ENCODE results near the gene BLTP3B. TPM values are rescaled to one million over a fixed set of nuclear protein-coding genes. Genes with fewer than 3 reads are reported as not detected.
A peak's percentile ranks its signal among the peaks of the same experiment; 100 is the strongest.

The BLTP3B gene
- total RNA-seq, 1 donor from 2014 or later: 21.9 TPM

DNA sequence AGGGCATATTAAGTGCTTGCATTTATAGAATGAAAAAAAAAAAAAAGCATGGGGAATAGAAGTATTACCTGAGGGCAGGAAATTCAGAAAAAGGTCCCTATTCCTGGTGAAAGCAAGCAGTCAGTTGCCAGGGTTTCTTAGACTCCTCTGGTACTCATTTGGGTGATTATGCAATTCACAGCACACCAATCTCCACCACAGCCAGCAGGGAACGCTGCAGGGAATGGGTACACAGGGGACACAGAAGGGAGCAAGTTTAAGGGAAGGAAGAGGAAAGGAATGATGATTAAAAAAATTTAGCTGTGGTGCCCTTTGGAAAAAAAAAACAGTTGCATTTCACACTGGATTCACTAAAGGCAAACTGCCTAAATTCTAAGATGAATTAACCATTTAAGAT is 14.2 kb downstream of the BLTP3B start:
- Histone ChIP-seq H3K4me1 (peaks cover 32% of the 10 kb centered on the region), H3K27ac (no peak overlapping the region), H3K4me3 (no peak overlapping the region), H3K36me3 (no peaks in the 10 kb centered on the region), H3K9me3 (no peaks in the 10 kb centered on the region), H3K27me3 (no peaks in the 10 kb centered on the region)
- no peak for DNase-seq (ENCODE audit: extremely low spot score in 2 of 2)
- TF ChIP-seq POLR2A (IDR thresholded peaks at IDR 0.05): no peak
- TF ChIP-seq POLR2AphosphoS5 (IDR thresholded peaks at IDR 0.05; ENCODE audit: insufficient read depth in 1 of 2, low read depth in 1 of 2): no peak
- TF ChIP-seq, protein P1, sequence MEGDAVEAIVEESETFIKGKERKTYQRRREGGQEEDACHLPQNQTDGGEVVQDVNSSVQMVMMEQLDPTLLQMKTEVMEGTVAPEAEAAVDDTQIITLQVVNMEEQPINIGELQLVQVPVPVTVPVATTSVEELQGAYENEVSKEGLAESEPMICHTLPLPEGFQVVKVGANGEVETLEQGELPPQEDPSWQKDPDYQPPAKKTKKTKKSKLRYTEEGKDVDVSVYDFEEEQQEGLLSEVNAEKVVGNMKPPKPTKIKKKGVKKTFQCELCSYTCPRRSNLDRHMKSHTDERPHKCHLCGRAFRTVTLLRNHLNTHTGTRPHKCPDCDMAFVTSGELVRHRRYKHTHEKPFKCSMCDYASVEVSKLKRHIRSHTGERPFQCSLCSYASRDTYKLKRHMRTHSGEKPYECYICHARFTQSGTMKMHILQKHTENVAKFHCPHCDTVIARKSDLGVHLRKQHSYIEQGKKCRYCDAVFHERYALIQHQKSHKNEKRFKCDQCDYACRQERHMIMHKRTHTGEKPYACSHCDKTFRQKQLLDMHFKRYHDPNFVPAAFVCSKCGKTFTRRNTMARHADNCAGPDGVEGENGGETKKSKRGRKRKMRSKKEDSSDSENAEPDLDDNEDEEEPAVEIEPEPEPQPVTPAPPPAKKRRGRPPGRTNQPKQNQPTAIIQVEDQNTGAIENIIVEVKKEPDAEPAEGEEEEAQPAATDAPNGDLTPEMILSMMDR (IDR thresholded peaks at IDR 0.05): no peak
- intact Hi-C loops (cut with DNase I): no loop called here

DNA sequence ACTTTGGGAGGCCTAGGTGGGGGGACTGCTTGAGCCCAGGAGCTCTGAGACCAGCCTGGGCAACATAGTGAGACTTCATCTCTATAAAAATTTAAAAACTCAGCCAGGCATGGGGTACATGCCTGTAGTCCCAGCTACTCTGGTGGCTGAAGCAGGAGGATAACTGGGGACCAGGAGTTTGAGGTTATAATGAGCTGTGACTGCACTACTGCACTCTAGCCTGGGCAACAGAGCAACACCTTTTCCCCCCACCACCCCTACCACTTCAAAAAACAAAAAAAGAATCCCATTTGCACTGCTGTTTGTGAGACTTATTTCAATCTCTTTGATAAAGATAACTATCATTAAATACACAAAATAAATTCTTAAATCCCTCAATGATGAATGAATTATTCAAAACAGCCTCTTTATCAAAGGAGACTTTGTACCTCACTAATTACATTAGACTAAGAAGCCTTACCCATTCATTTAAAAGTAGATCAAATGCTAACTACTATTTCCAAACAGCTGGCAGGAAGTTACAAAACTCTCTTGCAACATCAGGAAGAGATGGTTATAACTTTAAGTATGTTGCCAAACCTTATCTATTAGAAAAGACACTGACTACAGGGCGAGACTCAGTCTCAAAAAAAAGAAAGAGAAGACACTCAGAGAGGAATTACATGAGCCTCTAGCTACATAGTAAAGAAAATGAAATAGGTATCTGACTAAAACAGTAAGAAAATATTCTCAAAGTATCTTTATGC is 14.7 kb downstream of the BLTP3B start:
- Histone ChIP-seq H3K4me1 (peaks cover 38% of the 10 kb centered on the region), H3K27ac (no peak overlapping the region), H3K27me3 (no peaks in the 10 kb centered on the region), H3K9me3 (no peaks in the 10 kb centered on the region), H3K36me3 (no peaks in the 10 kb centered on the region), H3K4me3 (no peak overlapping the region)
- DNase-seq (ENCODE audit: extremely low spot score in 2 of 2): no peak
- intact Hi-C loops (cut with DNase I): no loop called here
- peak in 1 of 2 donors; percentile 72 for TF ChIP-seq POLR2AphosphoS5 (IDR thresholded peaks at IDR 0.05; ENCODE audit: insufficient read depth in 1 of 2, low read depth in 1 of 2)
- TF ChIP-seq, protein P1 (IDR thresholded peaks at IDR 0.05): no peak

DNA sequence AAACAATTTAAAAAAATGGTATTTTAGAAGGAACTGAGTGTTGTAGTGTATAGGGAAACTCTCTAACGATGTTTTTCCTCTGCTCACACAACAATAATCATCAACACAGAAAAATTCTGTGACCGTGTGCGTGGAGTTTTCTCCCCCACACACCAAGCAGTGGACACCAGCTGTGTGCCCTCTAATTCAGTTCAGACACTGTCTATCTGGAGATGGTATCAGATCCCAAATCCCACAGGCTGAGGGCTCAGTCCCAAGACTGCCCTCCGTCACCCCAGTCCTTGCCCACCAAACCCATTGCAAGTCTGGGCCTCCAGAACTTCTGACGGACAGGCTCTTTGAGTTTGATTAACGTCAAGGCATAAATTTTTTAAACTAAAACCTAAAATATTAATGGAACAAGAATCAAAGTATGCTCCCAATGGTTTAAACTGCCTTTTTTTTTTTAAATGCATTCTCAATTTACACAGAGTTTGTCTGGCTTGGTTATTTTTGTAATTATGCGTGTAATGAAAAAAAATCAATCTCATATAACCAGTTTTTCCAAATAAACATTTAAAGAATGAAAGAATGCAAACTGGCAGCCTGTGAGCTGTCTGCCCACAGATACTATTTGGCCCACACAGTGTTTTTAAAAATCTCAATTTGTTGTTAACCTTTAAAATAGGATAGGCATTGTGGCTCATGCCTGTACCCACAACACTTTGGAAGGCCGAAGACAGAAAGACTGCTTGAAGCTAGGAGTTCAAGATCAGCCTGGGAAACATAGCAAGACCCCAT is 19.2 kb downstream of the BLTP3B start:
- no peak for DNase-seq (ENCODE audit: extremely low spot score in 2 of 2)
- no peak for TF ChIP-seq POLR2AphosphoS5 (IDR thresholded peaks at IDR 0.05; ENCODE audit: insufficient read depth in 1 of 2, low read depth in 1 of 2)
- TF ChIP-seq, protein P1 (IDR thresholded peaks at IDR 0.05): no peak
- no peak for TF ChIP-seq POLR2A (IDR thresholded peaks at IDR 0.05)
- H3K36me3 ChIP-seq: no peaks in the 10 kb centered on the region
- no peak overlapping the region for H3K4me3 ChIP-seq
- intact Hi-C loops (cut with DNase I): no loop called here
- peaks cover 35% of the 10 kb centered on the region for H3K4me1 ChIP-seq
- no peaks in the 10 kb centered on the region for H3K27me3 ChIP-seq
- H3K27ac ChIP-seq: no peak overlapping the region
- H3K9me3 ChIP-seq: no peaks in the 10 kb centered on the region

DNA sequence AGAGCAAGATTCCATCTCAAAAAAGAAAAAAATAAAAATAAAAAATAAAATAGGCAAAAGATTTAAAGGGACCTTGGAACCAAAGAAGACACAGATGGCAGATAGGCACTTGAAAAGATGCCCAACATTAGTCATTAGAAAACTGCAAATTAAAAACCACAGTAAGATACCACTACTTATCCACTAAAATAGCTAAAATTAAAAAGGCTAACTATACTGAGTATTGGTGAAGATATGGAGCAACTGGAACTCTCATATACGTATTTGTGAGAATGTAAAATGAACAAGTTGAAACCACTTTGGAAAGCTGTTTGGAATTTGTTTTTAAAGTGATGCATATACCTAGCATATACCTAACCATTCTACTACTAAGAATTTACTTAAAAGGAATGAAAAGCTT is 22.3 kb downstream of the BLTP3B start:
- no peaks in the 10 kb centered on the region for H3K9me3 ChIP-seq
- no peak overlapping the region for H3K27ac ChIP-seq
- H3K4me3 ChIP-seq: no peak overlapping the region
- intact Hi-C loops (cut with DNase I): no loop called here
- no peak for DNase-seq (ENCODE audit: extremely low spot score in 2 of 2)
- H3K36me3 ChIP-seq: no peaks in the 10 kb centered on the region
- H3K27me3 ChIP-seq: no peaks in the 10 kb centered on the region
- H3K4me1 ChIP-seq: peaks cover 20% of the 10 kb centered on the region
- no peak for TF ChIP-seq POLR2AphosphoS5 (IDR thresholded peaks at IDR 0.05; ENCODE audit: insufficient read depth in 1 of 2, low read depth in 1 of 2)
- no peak for TF ChIP-seq POLR2A (IDR thresholded peaks at IDR 0.05)

DNA sequence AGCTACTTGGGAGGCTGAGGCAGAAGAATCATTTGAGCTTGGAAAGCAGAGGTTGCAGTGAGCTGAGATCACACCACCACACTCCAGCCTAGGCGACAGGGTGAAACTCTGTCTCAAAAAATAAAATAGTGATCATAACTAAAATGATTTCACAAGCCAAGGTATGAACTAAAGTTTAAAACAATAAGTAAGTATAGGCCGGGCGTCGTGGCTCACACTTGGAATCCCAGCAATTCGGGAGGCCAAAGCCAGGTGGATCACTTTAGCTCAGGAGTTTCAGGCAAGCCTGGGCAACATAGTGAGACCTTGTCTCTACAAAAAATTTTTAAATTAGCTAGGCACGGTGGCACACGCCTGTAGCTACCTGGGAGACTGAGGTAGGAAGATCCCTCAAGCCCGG is 27.4 kb downstream of the BLTP3B start:
- TF ChIP-seq POLR2AphosphoS5 (IDR thresholded peaks at IDR 0.05; ENCODE audit: insufficient read depth in 1 of 2, low read depth in 1 of 2): no peak
- no peak for DNase-seq (ENCODE audit: extremely low spot score in 2 of 2)
- no peaks in the 10 kb centered on the region for H3K27me3 ChIP-seq
- H3K36me3 ChIP-seq: no peaks in the 10 kb centered on the region
- H3K4me1 ChIP-seq: no peaks in the 10 kb centered on the region
- no peaks in the 10 kb centered on the region for H3K9me3 ChIP-seq
- no peak overlapping the region for H3K4me3 ChIP-seq
- H3K27ac ChIP-seq: no peak overlapping the region
- intact Hi-C loops (cut with DNase I): no loop called here

DNA sequence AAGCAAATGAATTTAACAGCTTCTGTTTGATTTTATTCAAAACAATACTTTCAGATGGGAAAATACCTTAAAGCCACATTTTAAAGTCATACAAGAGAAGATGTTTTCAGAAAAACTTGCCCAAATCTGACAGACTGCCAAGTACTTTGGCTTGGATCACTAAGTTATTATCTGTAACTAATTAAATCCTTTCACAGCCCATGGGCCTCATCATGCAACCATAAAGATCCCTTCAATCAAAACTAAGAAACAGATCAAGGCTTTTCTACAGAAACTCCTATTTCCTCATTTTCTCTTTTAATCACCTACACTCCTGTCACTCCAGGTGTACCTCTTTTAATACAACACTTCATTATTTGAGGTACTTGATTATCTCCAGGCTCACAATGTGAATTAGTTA is 28.1 kb downstream of the BLTP3B start:
- Histone ChIP-seq H3K4me1 (no peaks in the 10 kb centered on the region), H3K36me3 (no peaks in the 10 kb centered on the region), H3K27me3 (no peaks in the 10 kb centered on the region), H3K9me3 (no peaks in the 10 kb centered on the region), H3K27ac (no peak overlapping the region), H3K4me3 (no peak overlapping the region)
- DNase-seq (ENCODE audit: extremely low spot score in 2 of 2): no peak
- intact Hi-C loops (cut with DNase I): no loop called here
- TF ChIP-seq POLR2A (IDR thresholded peaks at IDR 0.05) (no peak), POLR2AphosphoS5 (IDR thresholded peaks at IDR 0.05; ENCODE audit: insufficient read depth in 1 of 2, low read depth in 1 of 2) (no peak)
- TF ChIP-seq, protein P1 (IDR thresholded peaks at IDR 0.05): no peak
